HEK293 (cell line): ENCODE results near the gene ACVR1.
A peak's percentile ranks its signal among the peaks of the same experiment; 100 is the strongest.

ENCODE experiments used
- CTCF ChIA-PET: fragments of 350-600 bp; formaldehyde crosslinking; extraction: SDS; loops from one replicate; lab custom pipeline; 2021; ENCODE audit warnings: antibody characterized with exemption; lab: Yijun Ruan, JAX
- POLR2A ChIA-PET: fragments of 300-600 bp; formaldehyde crosslinking; extraction: SDS; loops from one replicate; lab custom pipeline; 2020; ENCODE audit warnings: antibody characterized with exemption, inconsistent platforms; lab: Yijun Ruan, JAX
- H3K27ac ChIP-seq: fragments of 200-500 bp; sonication (Bioruptor generic); 2 replicates; pipeline ENCODE4 v1.5.1; 2014; ENCODE audit warnings: low read depth, low read length, control low read depth, inconsistent platforms; ENCODE audit errors: extremely low read depth
- H3K36me3 ChIP-seq, 2 experiments: fragments of 200-500 bp in 1 of 2; sonication (Bioruptor generic) in 1 of 2; 1 replicate in 1 of 2; 2 replicates in 1 of 2; pipeline ENCODE4 v1.5.1; 2014 to 2017; ENCODE audit warnings: inconsistent platforms in 2 of 2, low read length in 2 of 2; ENCODE audit not compliant: control insufficient read depth in 2 of 2, insufficient read depth in 1 of 2
- H3K4me1 ChIP-seq: fragments of 200-500 bp; sonication (Bioruptor generic); 2 replicates; pipeline ENCODE4 v1.5.1; 2014; ENCODE audit warnings: mild to moderate bottlenecking, low read length, inconsistent platforms; ENCODE audit not compliant: control insufficient read depth, insufficient read depth
- H3K4me3 ChIP-seq: 2 replicates; pipeline ENCODE4 v1.5.1; 2011; ENCODE audit warnings: low read depth, mild to moderate bottlenecking, control low read depth, low read length, moderate library complexity
- H3K9me3 ChIP-seq: fragments of 200-500 bp; sonication (Bioruptor generic); 2 replicates; pipeline ENCODE4 v1.5.1; 2014; ENCODE audit warnings: low read depth, low read length, inconsistent platforms; ENCODE audit not compliant: control insufficient read depth, insufficient read depth
- KLF10 ChIP-seq: fragments of 450-650 bp; IDR thresholded peaks from 2 replicates; pipeline ENCODE4 v1.5.1; 2018; ENCODE audit warnings: missing biosample characterization, mild to moderate bottlenecking, missing genetic modification characterization
- KLF9 ChIP-seq: fragments of 450-650 bp; formaldehyde crosslinking; IDR thresholded peaks from 2 replicates; pipeline ENCODE4 v1.5.1; 2016; ENCODE audit warnings: missing biosample characterization, missing genetic modification characterization, low read depth
- MZF1 ChIP-seq: fragments of 450-650 bp; formaldehyde crosslinking; IDR thresholded peaks from 2 replicates; pipeline ENCODE4 v1.5.1; 2017; ENCODE audit warnings: missing biosample characterization, missing genetic modification characterization, borderline replicate concordance
- SETDB1 ChIP-seq: IDR thresholded peaks from one replicate; pipeline ENCODE4 v1.6.1; 2017; ENCODE audit warnings: mild to moderate bottlenecking, low read length, moderate library complexity, mixed read lengths; ENCODE audit not compliant: insufficient read length
- SP2 ChIP-seq: fragments of 450-650 bp; formaldehyde crosslinking; IDR thresholded peaks from 2 replicates; pipeline ENCODE4 v1.5.1; 2016; ENCODE audit warnings: missing biosample characterization, missing genetic modification characterization
- ZBTB17 ChIP-seq: fragments of 450-650 bp; formaldehyde crosslinking; IDR thresholded peaks from 2 replicates; pipeline ENCODE4 v1.5.1; 2016; ENCODE audit warnings: missing biosample characterization, missing genetic modification characterization
- ZNF140 ChIP-seq: fragments of 450-650 bp; formaldehyde crosslinking; IDR thresholded peaks from 2 replicates; pipeline ENCODE4 v1.5.1; 2016; ENCODE audit warnings: missing biosample characterization, missing genetic modification characterization
- ZNF221 ChIP-seq: fragments of 450-650 bp; formaldehyde crosslinking; IDR thresholded peaks from 2 replicates; pipeline ENCODE4 v1.5.1; 2017; ENCODE audit warnings: missing biosample characterization, missing genetic modification characterization, borderline replicate concordance
- ZNF311 ChIP-seq: fragments of 450-650 bp; formaldehyde crosslinking; IDR thresholded peaks from 2 replicates; pipeline ENCODE4 v1.5.1; 2017; ENCODE audit warnings: missing biosample characterization, missing genetic modification characterization, borderline replicate concordance
- ZNF404 ChIP-seq: fragments of 450-650 bp; formaldehyde crosslinking; IDR thresholded peaks from 2 replicates; pipeline ENCODE4 v1.5.1; 2017; ENCODE audit warnings: missing biosample characterization, missing genetic modification characterization
- ZNF48 ChIP-seq: fragments of 450-650 bp; formaldehyde crosslinking; IDR thresholded peaks from 2 replicates; pipeline ENCODE4 v1.5.1; 2016; ENCODE audit warnings: missing biosample characterization, missing genetic modification characterization
- ZNF501 ChIP-seq: fragments of 450-650 bp; formaldehyde crosslinking; IDR thresholded peaks from 2 replicates; pipeline ENCODE4 v1.5.1; 2016; ENCODE audit warnings: missing biosample characterization, missing genetic modification characterization
- ZNF561 ChIP-seq: fragments of 450-650 bp; IDR thresholded peaks from 2 replicates; pipeline ENCODE4 v1.5.1; 2018; ENCODE audit warnings: missing biosample characterization, missing genetic modification characterization, borderline replicate concordance
- ZNF571 ChIP-seq: fragments of 450-650 bp; formaldehyde crosslinking; IDR thresholded peaks from 2 replicates; pipeline ENCODE4 v1.5.0; 2017; ENCODE audit warnings: missing biosample characterization, missing genetic modification characterization
- ZNF843 ChIP-seq: fragments of 450-650 bp; formaldehyde crosslinking; IDR thresholded peaks from 2 replicates; pipeline ENCODE4 v1.5.1; 2016; ENCODE audit warnings: missing biosample characterization, missing genetic modification characterization
- TF ChIP-seq, protein P1 (sequence below): fragments of 450-650 bp; formaldehyde crosslinking; IDR thresholded peaks from 2 replicates; pipeline ENCODE4 v1.5.1; 2017; ENCODE audit warnings: missing biosample characterization, missing genetic modification characterization
- TF ChIP-seq, protein P2 (sequence below): fragments of 450-650 bp; formaldehyde crosslinking; IDR thresholded peaks from 2 replicates; pipeline ENCODE4 v1.5.1; 2016; ENCODE audit warnings: missing biosample characterization, missing genetic modification characterization
- TF ChIP-seq, protein P3 (sequence below): fragments of 450-650 bp; formaldehyde crosslinking; IDR thresholded peaks from 2 replicates; pipeline ENCODE4 v1.5.1; 2016; ENCODE audit warnings: missing biosample characterization, missing genetic modification characterization
- TF ChIP-seq, protein P4 (sequence below): fragments of 450-650 bp; formaldehyde crosslinking; IDR thresholded peaks from 2 replicates; pipeline ENCODE4 v1.5.0; 2017; ENCODE audit warnings: missing biosample characterization, missing genetic modification characterization, borderline replicate concordance
- TF ChIP-seq, protein P5 (sequence below): fragments of 450-650 bp; formaldehyde crosslinking; IDR thresholded peaks from 2 replicates; pipeline ENCODE4 v1.5.1; 2016; ENCODE audit warnings: missing biosample characterization, missing genetic modification characterization, borderline replicate concordance

ACVR1 gene

DNA sequence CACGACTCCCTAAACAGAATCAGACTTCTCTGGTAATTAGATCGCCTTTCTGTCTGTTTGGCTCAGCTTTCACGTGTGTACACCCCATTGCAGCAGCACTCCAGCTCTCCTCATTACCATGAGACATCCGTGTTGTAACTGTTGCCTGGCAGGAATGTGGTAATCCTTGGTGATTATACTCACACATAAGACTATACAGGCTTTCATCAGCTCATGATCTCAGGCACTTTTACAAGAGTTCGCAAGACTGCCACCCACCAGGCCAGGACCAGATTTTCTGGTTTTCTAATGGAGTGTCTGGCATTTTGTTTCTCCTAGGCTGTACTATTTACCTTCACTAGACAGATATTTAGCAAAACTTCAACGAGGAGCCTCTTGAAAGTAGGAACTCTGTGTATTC, 50.2 kb downstream of the ACVR1 start:
- no peak overlapping the region for H3K4me3 ChIP-seq
- H3K36me3 ChIP-seq, result no peaks in the 10 kb centered on the region
- ChIA-PET POLR2A (no interaction called here), CTCF (no interaction called here)
- no peak overlapping the region for H3K27ac ChIP-seq
- TF ChIP-seq ZNF140 (tag by site-specific recombination) (no peak), ZNF561 (tag by site-specific recombination) (no peak), KLF10 (tag by site-specific recombination) (no peak), ZNF404 (tag by site-specific recombination) (no peak), ZNF48 (no peak)
- TF ChIP-seq, protein P1, sequence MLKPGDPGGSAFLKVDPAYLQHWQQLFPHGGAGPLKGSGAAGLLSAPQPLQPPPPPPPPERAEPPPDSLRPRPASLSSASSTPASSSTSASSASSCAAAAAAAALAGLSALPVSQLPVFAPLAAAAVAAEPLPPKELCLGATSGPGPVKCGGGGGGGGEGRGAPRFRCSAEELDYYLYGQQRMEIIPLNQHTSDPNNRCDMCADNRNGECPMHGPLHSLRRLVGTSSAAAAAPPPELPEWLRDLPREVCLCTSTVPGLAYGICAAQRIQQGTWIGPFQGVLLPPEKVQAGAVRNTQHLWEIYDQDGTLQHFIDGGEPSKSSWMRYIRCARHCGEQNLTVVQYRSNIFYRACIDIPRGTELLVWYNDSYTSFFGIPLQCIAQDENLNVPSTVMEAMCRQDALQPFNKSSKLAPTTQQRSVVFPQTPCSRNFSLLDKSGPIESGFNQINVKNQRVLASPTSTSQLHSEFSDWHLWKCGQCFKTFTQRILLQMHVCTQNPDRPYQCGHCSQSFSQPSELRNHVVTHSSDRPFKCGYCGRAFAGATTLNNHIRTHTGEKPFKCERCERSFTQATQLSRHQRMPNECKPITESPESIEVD (tag by site-specific recombination), result peak; percentile 34
- TF ChIP-seq, protein P2, sequence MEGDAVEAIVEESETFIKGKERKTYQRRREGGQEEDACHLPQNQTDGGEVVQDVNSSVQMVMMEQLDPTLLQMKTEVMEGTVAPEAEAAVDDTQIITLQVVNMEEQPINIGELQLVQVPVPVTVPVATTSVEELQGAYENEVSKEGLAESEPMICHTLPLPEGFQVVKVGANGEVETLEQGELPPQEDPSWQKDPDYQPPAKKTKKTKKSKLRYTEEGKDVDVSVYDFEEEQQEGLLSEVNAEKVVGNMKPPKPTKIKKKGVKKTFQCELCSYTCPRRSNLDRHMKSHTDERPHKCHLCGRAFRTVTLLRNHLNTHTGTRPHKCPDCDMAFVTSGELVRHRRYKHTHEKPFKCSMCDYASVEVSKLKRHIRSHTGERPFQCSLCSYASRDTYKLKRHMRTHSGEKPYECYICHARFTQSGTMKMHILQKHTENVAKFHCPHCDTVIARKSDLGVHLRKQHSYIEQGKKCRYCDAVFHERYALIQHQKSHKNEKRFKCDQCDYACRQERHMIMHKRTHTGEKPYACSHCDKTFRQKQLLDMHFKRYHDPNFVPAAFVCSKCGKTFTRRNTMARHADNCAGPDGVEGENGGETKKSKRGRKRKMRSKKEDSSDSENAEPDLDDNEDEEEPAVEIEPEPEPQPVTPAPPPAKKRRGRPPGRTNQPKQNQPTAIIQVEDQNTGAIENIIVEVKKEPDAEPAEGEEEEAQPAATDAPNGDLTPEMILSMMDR (tag by site-specific recombination), result no peak
- H3K9me3 ChIP-seq, result no peaks in the 10 kb centered on the region
- peaks cover 1% of the 10 kb centered on the region for H3K4me1 ChIP-seq

DNA sequence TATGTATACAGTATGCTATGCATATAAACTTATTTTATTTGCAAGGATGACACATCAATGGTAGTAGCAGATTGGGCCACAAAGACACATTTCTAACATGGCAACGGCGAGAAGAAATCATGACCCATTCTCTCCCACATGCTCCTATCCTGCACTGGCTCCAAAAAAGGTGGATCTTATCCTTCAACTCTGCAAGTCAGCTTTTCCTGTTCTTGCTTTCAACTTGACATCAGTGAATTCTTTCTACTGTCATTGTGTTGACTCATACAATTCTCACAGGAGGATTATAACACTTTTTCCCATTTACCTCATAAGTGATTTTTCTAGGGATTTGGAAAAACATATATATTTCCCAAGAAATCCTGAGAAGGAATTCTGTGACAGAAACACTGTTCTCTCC, 53.1 kb downstream of the ACVR1 start:
- no peak overlapping the region for H3K27ac ChIP-seq
- H3K4me1 ChIP-seq, result no peaks in the 10 kb centered on the region
- H3K36me3 ChIP-seq, result peaks cover 0 to 5% of the 10 kb centered on the region in 2 experiments; a peak in 1 of 3 replicates
- CTCF ChIA-PET, result no interaction called here
- no peak overlapping the region for H3K4me3 ChIP-seq
- POLR2A ChIA-PET, result no interaction called here
- H3K9me3 ChIP-seq, result no peaks in the 10 kb centered on the region
- TF ChIP-seq SP2 (tag by site-specific recombination), result no peak
- TF ChIP-seq ZNF221 (tag by site-specific recombination), result no peak
- TF ChIP-seq, protein P3, sequence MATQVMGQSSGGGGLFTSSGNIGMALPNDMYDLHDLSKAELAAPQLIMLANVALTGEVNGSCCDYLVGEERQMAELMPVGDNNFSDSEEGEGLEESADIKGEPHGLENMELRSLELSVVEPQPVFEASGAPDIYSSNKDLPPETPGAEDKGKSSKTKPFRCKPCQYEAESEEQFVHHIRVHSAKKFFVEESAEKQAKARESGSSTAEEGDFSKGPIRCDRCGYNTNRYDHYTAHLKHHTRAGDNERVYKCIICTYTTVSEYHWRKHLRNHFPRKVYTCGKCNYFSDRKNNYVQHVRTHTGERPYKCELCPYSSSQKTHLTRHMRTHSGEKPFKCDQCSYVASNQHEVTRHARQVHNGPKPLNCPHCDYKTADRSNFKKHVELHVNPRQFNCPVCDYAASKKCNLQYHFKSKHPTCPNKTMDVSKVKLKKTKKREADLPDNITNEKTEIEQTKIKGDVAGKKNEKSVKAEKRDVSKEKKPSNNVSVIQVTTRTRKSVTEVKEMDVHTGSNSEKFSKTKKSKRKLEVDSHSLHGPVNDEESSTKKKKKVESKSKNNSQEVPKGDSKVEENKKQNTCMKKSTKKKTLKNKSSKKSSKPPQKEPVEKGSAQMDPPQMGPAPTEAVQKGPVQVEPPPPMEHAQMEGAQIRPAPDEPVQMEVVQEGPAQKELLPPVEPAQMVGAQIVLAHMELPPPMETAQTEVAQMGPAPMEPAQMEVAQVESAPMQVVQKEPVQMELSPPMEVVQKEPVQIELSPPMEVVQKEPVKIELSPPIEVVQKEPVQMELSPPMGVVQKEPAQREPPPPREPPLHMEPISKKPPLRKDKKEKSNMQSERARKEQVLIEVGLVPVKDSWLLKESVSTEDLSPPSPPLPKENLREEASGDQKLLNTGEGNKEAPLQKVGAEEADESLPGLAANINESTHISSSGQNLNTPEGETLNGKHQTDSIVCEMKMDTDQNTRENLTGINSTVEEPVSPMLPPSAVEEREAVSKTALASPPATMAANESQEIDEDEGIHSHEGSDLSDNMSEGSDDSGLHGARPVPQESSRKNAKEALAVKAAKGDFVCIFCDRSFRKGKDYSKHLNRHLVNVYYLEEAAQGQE (tag by site-specific recombination), result no peak
- TF ChIP-seq ZNF501 (tag by site-specific recombination), result no peak
- no peak for TF ChIP-seq ZNF311 (tag by site-specific recombination)
- TF ChIP-seq, protein P4, sequence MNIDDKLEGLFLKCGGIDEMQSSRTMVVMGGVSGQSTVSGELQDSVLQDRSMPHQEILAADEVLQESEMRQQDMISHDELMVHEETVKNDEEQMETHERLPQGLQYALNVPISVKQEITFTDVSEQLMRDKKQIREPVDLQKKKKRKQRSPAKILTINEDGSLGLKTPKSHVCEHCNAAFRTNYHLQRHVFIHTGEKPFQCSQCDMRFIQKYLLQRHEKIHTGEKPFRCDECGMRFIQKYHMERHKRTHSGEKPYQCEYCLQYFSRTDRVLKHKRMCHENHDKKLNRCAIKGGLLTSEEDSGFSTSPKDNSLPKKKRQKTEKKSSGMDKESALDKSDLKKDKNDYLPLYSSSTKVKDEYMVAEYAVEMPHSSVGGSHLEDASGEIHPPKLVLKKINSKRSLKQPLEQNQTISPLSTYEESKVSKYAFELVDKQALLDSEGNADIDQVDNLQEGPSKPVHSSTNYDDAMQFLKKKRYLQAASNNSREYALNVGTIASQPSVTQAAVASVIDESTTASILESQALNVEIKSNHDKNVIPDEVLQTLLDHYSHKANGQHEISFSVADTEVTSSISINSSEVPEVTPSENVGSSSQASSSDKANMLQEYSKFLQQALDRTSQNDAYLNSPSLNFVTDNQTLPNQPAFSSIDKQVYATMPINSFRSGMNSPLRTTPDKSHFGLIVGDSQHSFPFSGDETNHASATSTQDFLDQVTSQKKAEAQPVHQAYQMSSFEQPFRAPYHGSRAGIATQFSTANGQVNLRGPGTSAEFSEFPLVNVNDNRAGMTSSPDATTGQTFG (tag by site-specific recombination), result no peak
- no peak for TF ChIP-seq SETDB1
- TF ChIP-seq ZBTB17 (tag by site-specific recombination), result no peak
- TF ChIP-seq ZNF571 (tag by site-specific recombination), result no peak
- TF ChIP-seq, protein P5, sequence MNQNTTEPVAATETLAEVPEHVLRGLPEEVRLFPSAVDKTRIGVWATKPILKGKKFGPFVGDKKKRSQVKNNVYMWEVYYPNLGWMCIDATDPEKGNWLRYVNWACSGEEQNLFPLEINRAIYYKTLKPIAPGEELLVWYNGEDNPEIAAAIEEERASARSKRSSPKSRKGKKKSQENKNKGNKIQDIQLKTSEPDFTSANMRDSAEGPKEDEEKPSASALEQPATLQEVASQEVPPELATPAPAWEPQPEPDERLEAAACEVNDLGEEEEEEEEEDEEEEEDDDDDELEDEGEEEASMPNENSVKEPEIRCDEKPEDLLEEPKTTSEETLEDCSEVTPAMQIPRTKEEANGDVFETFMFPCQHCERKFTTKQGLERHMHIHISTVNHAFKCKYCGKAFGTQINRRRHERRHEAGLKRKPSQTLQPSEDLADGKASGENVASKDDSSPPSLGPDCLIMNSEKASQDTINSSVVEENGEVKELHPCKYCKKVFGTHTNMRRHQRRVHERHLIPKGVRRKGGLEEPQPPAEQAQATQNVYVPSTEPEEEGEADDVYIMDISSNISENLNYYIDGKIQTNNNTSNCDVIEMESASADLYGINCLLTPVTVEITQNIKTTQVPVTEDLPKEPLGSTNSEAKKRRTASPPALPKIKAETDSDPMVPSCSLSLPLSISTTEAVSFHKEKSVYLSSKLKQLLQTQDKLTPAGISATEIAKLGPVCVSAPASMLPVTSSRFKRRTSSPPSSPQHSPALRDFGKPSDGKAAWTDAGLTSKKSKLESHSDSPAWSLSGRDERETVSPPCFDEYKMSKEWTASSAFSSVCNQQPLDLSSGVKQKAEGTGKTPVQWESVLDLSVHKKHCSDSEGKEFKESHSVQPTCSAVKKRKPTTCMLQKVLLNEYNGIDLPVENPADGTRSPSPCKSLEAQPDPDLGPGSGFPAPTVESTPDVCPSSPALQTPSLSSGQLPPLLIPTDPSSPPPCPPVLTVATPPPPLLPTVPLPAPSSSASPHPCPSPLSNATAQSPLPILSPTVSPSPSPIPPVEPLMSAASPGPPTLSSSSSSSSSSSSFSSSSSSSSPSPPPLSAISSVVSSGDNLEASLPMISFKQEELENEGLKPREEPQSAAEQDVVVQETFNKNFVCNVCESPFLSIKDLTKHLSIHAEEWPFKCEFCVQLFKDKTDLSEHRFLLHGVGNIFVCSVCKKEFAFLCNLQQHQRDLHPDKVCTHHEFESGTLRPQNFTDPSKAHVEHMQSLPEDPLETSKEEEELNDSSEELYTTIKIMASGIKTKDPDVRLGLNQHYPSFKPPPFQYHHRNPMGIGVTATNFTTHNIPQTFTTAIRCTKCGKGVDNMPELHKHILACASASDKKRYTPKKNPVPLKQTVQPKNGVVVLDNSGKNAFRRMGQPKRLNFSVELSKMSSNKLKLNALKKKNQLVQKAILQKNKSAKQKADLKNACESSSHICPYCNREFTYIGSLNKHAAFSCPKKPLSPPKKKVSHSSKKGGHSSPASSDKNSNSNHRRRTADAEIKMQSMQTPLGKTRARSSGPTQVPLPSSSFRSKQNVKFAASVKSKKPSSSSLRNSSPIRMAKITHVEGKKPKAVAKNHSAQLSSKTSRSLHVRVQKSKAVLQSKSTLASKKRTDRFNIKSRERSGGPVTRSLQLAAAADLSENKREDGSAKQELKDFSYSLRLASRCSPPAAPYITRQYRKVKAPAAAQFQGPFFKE (tag by site-specific recombination), result no peak
- TF ChIP-seq KLF9 (tag by site-specific recombination), result no peak
- TF ChIP-seq MZF1 (tag by site-specific recombination), result no peak
- TF ChIP-seq ZNF843, result no peak
